Kasumi-1 (cell line): ENCODE results near the gene PLXNA4.

Source experiments
- DNase-seq, 2 experiments: peaks; one replicate each; lab custom pipeline; 2025; lab: John Stamatoyannopoulos, UW

PLXNA4 gene

GRCh38 chr7:132239422-132239994 is 336.8 kb downstream of the PLXNA4 start:
- DNase-seq = no peak

GRCh38 chr7:132234711-132235110 is 341.6 kb downstream of the PLXNA4 start:
- DNase-seq = no peak

DNA sequence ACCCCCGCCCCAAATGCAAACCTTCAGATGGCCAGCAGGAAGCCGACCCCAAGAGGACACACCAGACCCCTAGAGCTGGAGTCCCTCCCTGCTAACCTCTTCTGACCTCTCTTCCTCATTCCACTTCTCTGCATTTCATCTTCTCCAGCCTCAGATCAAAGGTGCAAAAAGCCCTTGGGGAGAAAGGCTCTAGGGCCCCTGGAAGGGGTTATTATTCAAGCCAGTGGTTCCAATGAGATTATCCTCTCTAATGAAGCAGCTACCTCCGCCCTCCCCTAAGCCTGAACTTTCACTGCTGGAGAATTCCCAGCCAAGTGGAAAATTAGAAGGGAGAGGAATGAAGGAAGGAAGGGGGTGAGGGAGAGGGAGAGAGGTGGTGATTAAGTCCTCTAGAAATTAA is 343.9 kb downstream of the PLXNA4 start:
- DNase-seq = no peak

DNA sequence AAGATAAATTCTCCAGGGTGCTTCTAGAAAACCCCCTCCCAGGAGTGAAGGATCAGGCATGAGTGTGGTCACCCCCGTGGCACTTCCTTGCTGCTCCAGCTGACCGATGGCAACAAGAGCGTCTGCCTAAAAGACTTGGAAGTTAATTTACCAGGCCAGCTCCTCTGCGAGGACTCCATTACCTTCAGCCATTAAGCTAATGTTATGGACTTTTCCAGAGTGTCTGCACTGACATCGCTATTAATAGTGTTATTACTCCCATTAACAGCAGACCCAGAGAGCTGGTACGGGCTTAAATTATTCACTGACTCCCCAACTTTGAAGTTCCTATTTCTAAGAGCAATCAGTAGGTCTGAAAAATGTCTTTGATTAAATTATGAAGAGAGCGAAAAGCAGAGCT is 345.8 kb downstream of the PLXNA4 start:
- no peak for DNase-seq

DNA sequence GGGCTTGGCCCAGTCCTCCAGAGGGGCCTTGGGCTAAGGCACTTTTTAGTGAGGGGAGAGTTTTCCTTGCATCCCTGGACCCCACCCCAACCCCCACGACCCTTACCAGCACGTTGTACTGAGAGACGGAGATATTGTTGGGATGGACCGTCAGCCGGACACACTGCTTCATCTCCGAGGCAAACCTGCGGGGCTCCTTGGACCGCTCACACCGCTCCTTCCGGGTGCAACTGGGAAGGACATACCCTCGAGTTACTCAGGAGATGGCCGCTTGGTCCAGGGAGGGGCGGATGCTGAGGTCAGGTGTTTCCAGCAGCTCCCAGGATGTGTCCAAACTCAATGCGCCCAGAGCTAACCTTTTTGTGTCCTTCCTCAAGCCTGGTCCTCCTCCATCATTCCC is 348.0 kb downstream of the PLXNA4 start:
- no peak for DNase-seq

DNA sequence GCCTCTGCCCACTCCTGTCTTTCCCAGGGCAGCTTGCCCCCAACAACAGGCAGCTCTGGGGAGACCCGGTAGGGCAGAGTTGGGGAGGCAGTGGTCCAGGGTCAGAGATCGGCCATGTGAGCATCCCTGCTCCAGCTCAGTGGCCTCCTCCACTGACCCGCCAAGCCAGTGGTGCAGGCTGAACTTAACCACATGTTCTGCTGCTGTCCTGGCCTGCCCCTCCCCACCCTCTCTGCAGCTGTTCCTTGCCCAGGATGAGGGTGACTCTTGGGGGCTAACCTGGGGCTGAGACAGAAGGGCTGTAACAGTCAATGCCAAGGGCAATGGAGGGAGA is 349.3 kb downstream of the PLXNA4 start:
- no peak for DNase-seq

DNA sequence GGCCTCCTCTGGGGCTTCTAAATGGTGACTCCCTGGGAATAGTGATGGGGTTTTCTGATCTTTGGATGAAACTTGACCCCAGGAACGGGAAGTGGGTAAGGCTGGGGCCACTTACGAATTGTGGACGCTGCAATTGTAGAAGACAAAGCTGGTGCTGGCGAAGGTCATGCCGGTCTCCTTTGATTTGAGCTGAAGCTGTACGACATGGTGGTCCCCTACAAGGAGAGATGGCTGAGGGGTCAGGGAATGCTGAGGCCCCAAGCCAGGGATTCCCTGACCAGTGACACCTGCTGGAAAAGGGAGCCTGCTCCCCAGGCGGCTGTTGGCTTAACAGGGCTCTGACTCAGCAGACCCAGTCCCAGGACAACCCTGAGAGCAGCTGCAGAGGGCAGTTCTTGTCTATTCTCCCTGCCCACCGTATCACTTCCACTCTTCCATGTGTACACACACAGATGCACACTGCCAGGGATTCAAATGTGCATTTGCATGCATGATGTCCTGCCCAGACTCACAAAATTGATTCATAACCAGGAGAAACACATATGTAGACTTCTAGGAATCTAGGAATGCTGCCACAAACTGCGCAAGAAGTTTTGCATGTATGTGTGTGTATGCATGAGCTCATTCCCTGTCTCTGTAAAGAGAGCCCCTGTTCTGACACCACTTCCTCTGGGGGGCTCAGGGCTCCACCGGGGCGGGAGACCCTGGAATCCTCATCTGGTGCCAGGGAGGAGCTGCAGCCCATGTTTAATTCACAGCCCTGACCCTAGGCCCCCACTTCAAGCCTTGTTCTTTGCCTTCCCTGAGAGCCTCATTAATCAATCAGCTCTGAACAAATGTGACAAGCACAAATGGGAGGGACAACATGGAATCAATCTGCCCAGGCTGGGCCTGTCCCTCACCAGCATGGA is 350.0 kb downstream of the PLXNA4 start:
- DNase-seq = no peak

- DNase-seq = no peak
Measured at GRCh38 chr7:132225216-132226030, 350.8 kb downstream of the PLXNA4 start.

DNA sequence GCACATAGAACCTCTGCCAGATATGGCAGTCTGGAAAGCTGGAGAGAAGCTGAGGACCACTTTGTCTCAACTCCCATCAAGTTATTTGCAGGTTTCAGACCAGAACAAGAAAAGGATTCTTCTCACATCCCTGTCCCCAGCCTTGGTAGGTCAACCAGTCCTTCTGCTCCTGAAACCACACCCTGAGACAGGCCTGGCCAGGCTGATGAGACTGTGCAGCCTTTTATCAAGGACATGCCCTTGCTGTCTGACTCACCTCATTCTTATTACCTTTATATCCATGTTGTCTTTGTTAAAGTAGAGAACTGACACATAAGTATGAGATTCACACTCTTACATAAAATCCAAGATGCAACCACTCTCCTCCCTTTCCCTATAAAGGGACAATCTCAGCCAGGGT is 354.9 kb downstream of the PLXNA4 start:
- no peak for DNase-seq

GRCh38 chr7:132220060-132220459 is 356.2 kb downstream of the PLXNA4 start:
- no peak for DNase-seq

GRCh38 chr7:132218876-132219275 is 357.4 kb downstream of the PLXNA4 start:
- no peak for DNase-seq

DNA sequence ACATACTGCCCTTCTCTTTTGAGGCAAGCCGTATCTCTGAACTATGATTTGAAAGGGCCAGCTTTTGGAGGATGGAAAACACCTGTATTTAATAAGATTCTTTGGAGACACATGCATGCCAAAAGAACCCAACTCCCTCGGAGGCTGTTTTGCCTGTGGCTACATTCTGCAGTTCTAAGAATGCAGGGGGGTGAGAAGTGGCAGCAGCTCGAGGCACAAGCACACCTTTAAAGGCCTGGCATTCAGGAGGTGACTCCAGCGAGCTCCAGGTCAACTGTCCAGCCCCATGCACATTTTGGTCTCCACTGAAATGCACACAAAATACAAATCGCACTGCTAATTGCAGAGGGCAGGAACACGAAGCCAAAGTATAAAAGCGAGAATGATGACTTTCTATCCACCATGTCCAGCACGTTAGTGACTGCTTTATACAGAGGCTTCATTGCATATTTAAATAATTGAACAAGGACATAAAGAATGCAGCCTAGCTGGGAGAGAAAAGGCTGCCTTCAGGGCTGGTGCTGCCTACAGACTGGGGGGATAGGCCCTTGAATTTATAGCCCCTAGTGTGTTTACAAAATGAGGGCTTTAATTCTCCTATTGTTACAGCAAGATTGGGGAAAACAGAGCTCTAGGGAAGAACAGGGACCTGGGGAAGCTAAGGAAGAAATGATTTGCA is 359.3 kb downstream of the PLXNA4 start:
- no peak for DNase-seq

GRCh38 chr7:132214452-132214851 is 361.8 kb downstream of the PLXNA4 start:
- no peak for DNase-seq

DNA sequence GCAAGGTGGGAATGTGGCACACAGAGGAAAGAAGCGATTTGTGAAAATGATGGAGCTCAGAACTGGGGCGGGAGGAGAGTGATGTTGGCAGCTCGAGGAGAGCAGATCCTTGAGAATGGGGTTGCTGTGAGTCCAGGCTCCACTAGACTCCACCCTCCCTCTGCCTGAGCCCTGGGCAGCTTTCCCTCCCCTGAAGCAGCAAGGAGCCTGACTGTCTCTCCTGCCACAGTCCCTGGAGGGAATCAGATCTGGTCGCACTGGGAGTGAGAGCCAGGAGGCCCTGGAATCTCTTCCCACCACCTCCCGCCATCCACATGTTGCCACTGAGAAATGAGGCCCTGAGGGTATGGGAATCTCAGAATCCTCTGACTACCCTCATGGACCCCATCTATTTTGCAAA is 362.7 kb downstream of the PLXNA4 start:
- no peak for DNase-seq

DNA sequence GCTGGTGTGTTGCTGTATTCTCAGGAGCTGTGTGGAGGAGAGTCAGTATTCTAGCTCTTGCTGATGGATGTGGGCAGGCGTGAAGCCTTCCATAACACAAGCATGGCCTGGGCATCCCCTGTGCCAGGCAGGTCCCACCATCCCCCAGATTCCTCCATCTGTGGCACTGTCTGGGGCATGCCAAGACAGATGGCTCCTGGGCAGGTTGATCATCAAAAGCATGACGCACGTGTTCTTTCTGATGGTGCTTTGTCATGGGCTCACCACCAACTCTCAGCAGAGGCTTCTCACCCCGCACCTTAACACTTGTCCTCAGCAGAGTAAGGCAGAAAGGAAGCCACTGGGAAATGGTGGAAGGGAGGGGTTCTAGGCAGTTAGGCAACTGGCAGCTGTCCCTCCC is 364.3 kb downstream of the PLXNA4 start:
- no peak for DNase-seq

- DNase-seq = no peak
Measured at GRCh38 chr7:132210821-132211220, 365.4 kb downstream of the PLXNA4 start.

GRCh38 chr7:132207782-132208181 is 368.5 kb downstream of the PLXNA4 start:
- no peak for DNase-seq

DNA sequence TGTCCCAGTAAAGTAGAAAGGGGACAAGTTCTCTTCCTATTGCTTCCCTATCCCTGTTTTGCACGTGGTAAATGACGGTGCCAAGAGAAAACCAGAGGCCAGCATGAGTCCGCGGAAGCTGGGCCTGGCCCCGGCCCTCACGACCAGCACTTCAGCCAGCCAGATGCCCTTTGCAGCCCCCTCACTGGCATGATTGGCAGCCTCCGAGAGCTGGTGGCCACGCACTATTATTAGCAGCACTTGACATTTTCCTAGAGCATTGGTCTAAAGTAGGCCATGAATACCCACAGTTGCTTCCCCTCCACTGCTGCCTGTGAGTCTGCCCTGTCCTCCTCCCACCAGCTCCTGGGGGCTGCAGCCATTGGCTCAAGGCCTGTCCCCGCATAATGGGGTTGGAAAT is 369.1 kb downstream of the PLXNA4 start:
- no peak for DNase-seq

- DNase-seq = no peak
Measured at GRCh38 chr7:132206594-132206993, 369.7 kb downstream of the PLXNA4 start.

DNA sequence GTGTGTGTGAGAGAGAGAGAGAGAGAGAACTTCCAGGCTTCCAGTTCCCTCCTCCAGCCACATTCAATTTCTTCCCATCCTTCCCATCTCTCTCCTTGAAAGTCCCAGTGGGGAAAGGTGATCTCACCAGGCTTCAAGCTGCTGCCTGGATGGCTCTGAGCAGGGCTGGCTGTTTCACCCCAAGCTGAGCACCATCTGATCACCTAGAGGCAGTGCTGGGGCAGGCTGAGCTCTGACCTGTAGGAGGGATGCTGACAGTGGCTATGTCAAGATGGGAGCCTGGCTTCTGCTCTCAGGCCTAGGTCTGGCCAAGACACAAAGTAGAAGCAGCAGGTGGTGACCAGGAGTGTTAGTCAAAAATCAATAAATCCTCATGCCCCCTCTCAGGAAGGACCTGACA is 370.8 kb downstream of the PLXNA4 start:
- no peak for DNase-seq

DNA sequence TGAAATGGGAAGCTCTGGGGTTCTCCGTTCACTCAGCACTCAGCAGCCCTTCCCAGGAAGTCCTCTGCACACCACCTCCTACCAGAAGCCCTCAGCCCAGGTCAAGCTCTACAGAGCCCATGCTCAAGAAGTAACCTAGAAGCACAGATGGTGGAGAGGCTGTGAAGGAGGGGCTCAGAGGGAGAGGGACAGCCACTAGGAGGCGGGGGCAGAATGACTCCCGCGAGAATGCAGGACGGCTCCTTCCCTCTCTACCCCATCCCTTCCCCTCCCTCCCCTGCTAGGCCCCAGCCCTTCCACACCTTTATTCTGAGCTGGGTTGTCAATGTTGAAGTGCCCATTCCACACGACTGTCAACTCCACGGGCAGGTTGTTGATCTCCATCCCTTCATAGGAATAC is 373.2 kb downstream of the PLXNA4 start:
- DNase-seq = no peak

DNA sequence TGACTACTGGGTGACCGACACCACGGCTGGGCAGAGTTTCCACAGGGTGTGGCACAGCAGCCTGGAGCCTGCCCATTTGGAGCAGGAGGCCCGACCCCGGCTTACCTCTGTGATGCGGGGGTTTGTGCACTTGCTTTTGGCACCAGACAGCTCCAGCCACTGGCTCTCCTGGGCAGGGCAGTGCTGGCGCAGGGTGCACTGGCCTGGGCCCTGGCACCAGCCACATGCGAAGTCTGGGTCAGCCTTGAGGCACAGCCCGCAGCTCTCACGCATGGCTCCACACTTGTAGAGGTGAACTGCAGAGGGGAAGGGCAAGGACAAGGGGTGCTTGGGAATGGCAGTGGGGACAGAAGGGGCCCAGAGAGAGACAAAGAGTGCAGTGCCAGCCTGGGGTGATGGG is 373.7 kb downstream of the PLXNA4 start:
- DNase-seq = no peak
